ENCODE results near the gene SKIDA1. TPM values are rescaled to one million over a fixed set of nuclear protein-coding genes. Genes with fewer than 3 reads are reported as not detected.

Gene SKIDA1
- total and polyA plus RNA-seq, 2 of the 4 experiments (the other 2 are of a cell fraction) = 0.36 to 0.72 TPM

GRCh38 chr10:21493784-21494183, 31.7 kb downstream of the SKIDA1 start:
- no peaks in the 10 kb centered on the region; the same call in 1 of the 2 replicates for H3K27me3 ChIP-seq (ENCODE audit: control insufficient read depth, insufficient read depth, low read length)
- H2BK120ac ChIP-seq (ENCODE audit: low read depth, low read length) = no peak overlapping the region
- H2BK5ac ChIP-seq (ENCODE audit: low read depth, low read length, poor library complexity, severe bottlenecking) = no peak overlapping the region
- no peak overlapping the region for H3K9ac ChIP-seq (ENCODE audit: low read depth, low read length)
- DNase-seq = no peak
- H4K20me1 ChIP-seq (ENCODE audit: insufficient read depth, low read length) = no peaks in the 10 kb centered on the region
- H3K23ac ChIP-seq (ENCODE audit: low read depth, low read length) = no peak overlapping the region
- H3K9me1 ChIP-seq (ENCODE audit: insufficient read depth, low read length) = no peaks in the 10 kb centered on the region
- BruUV-seq (replicated peaks) = no TSS peak
- no peak overlapping the region for H4K5ac ChIP-seq (ENCODE audit: low read depth, low read length)
- dilution Hi-C loops (cut with HindIII; ENCODE audit: low sequenced_read_pairs, unreplicated experiment) = no loop called here
- H3K4me1 ChIP-seq (ENCODE audit: control insufficient read depth, insufficient read depth, low read length) = peaks cover 3% of the 10 kb centered on the region; the same call in 1 of the 2 replicates
- no peak overlapping the region for H2BK20ac ChIP-seq (ENCODE audit: low read depth, low read length)
- H4K91ac ChIP-seq (ENCODE audit: insufficient read depth, low read depth, low read length) = no peak overlapping the region
- no peak overlapping the region for H3K4ac ChIP-seq (ENCODE audit: low read depth, low read length)
- no peak overlapping the region for H3K18ac ChIP-seq (ENCODE audit: low read depth, low read length)
- peak overlapping the region; percentile 95; the same call in 1 of the 2 replicates for H3K4me2 ChIP-seq (ENCODE audit: low read depth, low read length)
- no peak overlapping the region for H3K27ac ChIP-seq (ENCODE audit: insufficient read depth, low read length)
- intact Hi-C loops (cut with micrococcal nuclease) = loop anchor here (2.0 kb wide), 2 partner anchors 231 to 415 kb away; no protein-coding TSS in a partner anchor
- no peak overlapping the region for H3K56ac ChIP-seq (ENCODE audit: extremely low read depth, insufficient read depth, low read length)
- H2BK15ac ChIP-seq (ENCODE audit: low read depth, low read length) = no peak overlapping the region
- no peak overlapping the region; the same call in 1 of the 2 replicates for H3K4me3 ChIP-seq (ENCODE audit: insufficient read depth, low read depth, low read length)
- WGBS, 2 experiments (ENCODE audit: extremely low coverage in 2 of 2, insufficient read length in 1 of 2) = 40% methylated on average over 1 of the region's 9 CpGs; no CpG with 5 or more reads in 1 of the 2 experiments
- ChIA-PET POLR2A (ENCODE audit: unreplicated experiment) (no interaction called here), CTCF (interaction anchor here (1.0 to 1.1 kb wide), 2 partner anchors 8 to 215 kb away, joined by 3 read pairs; no protein-coding TSS in a partner anchor)
- no peak overlapping the region for H2AK9ac ChIP-seq (replicated peaks; ENCODE audit: low read depth, low read length, poor library complexity)
- H3K14ac ChIP-seq (replicated peaks; ENCODE audit: low read depth, low read length) = no peak overlapping the region
- no peak overlapping the region for H2AK5ac ChIP-seq (ENCODE audit: low read depth, low read length)
- no peak overlapping the region for H4K8ac ChIP-seq (ENCODE audit: low read depth in 2 of 2, low read length in 2 of 2)
- no peaks in the 10 kb centered on the region for H3K79me1 ChIP-seq (ENCODE audit: low read depth in 1 of 2, low read length in 2 of 2)
- no peaks in the 10 kb centered on the region for H3K9me3 ChIP-seq (ENCODE audit: control insufficient read depth, insufficient read depth, low read length)
- no peaks in the 10 kb centered on the region for H3K36me3 ChIP-seq (ENCODE audit: control insufficient read depth, insufficient read depth, low read length)
- in situ Hi-C loops (cut with MboI; ENCODE audit: low sequenced_read_pairs) = loop anchor here (10.0 to 25.0 kb wide), 3 partner anchors 406 to 1494 kb away; no protein-coding TSS in a partner anchor
- no peak overlapping the region for H2AFZ ChIP-seq (replicated peaks; ENCODE audit: low read length, poor library complexity)
- TF ChIP-seq POLR2A (IDR thresholded peaks at IDR 0.05; ENCODE audit: low read depth, low read length) (no peak), RCOR1 (IDR thresholded peaks at IDR 0.05; ENCODE audit: insufficient replicate concordance, low read length) (no peak), FOS (IDR thresholded peaks at IDR 0.05; ENCODE audit: low read depth, low read length) (no peak), ELK1 (IDR thresholded peaks at IDR 0.05; ENCODE audit: borderline replicate concordance, low read depth, low read length) (no peak), CEBPB (IDR thresholded peaks at IDR 0.05; ENCODE audit: low read depth, low read length) (no peak), RFX5 (IDR thresholded peaks at IDR 0.05; ENCODE audit: low read depth, low read length) (no peak), MAZ (IDR thresholded peaks at IDR 0.05; ENCODE audit: borderline replicate concordance, low read depth, low read length) (no peak), CHD1 (IDR thresholded peaks at IDR 0.05; ENCODE audit: low read depth, low read length) (no peak), RAD21 (IDR thresholded peaks at IDR 0.05; ENCODE audit: low read length) (no peak), MXI1 (IDR thresholded peaks at IDR 0.05; ENCODE audit: borderline replicate concordance, low read depth, low read length) (no peak), MAFK (IDR thresholded peaks at IDR 0.05; ENCODE audit: low read depth, low read length) (no peak), BHLHE40 (IDR thresholded peaks at IDR 0.05; ENCODE audit: low read depth, low read length) (no peak), CTCF (conservative IDR thresholded peaks at IDR 0.05; ENCODE audit: low read depth, low read length) (no peak), NFE2L2 (IDR thresholded peaks at IDR 0.05; ENCODE audit: low read depth, low read length) (no peak), SMC3 (IDR thresholded peaks at IDR 0.05; ENCODE audit: low read depth, low read length) (no peak), USF2 (IDR thresholded peaks at IDR 0.05; ENCODE audit: low read depth, low read length) (no peak)
- ATAC-seq (ENCODE audit: low read depth) = no peak
